HG03378 (cell line): ENCODE measurements around the gene PTGIS.

ENCODE experiments used
- ATAC-seq: cut with Tn5 transposase; IDR thresholded peaks from one replicate; pipeline ENCODE4 v1.9.1; 2021; ENCODE audit warnings: mild to moderate bottlenecking, moderate library complexity; ENCODE audit not compliant: unreplicated experiment

PTGIS gene

DNA sequence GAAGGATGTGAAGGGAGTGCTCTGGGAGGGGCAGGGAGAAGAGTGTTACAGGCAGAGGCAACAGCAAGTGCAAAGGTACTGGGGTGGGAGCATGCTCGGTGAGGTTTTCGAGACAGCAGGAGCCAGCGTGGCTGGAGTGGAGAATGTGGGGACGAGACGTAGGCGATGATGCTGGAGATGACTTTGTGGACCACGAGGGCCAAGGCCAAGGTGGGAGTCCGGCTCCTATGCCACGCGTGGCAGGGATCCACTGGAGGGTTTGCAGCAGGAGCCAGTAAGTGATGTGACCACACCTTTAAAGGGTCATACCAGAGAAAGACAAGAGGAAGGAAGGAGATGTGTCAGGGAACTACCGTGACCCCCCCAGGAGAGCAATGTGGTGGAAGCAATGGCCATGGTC lies 7.3 kb downstream of the PTGIS start:
- no peak for ATAC-seq

DNA sequence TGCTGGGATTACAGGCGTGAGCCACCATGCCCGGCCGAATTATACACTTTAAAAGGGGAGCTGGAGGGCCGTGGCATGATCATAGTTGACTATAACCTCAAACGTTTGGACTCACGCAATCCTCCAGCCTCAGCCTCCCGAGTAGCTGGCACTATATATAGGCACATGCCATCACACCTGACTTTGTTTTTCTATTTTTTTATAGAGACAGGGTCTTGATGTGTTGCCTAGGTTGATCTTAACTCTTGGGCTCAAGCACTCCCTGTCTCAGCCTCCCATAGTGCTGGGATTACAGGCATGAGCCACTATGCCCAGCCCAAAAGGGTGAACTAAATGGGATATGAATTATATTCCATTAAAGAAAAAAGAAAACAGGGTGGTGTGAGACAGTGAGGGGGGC lies 7.8 kb downstream of the PTGIS start:
- ATAC-seq: no peak

DNA sequence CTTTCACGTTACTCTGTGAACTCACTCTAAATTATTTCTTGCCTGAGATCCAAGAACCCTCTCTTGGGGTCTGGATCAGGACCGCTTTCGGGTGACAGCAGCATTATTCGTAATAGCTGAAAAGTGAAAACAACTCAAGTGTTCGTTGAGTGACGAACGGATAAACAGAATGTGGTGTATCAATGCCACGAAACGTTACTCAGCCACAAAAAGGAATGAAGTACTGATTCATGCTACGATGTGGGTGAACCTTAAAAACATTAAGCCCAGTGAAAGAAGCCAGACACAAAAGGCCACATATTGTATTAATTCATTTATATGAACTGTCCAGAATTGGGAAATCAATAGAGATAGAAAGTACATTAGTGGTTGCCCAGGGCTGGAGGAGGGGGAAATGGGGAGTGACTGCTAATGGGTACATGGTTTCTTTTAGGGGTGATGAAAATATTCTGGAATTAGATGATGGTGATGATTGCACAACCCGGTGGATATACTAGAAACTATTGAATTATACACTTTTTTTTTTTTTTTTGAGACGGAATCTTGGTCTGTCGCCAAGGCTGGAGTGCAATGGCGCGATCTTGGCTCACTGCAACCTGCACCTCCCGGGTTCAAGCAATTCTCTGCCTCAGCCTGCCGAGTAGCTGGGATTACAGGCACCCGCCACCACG lies 8.4 kb downstream of the PTGIS start:
- no peak for ATAC-seq

DNA sequence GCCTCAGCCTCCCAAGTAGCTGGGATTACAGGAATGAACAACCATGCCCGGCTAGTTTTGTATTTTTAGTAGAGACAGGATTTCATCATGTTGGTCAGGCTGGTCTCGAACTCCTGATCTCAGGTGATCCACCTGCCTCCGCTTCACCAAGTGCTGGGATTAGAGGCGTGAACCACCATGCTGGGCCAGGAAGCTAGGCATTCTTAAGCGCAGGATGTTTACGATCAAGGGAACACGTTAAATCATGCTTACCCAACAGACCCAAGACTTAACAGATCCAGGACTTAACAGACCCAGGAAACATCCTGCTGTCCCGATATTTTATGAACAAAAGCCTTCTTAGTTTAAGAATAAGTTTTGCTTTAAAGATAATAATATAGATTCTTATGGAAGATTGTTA lies 9.1 kb downstream of the PTGIS start:
- ATAC-seq: no peak

DNA sequence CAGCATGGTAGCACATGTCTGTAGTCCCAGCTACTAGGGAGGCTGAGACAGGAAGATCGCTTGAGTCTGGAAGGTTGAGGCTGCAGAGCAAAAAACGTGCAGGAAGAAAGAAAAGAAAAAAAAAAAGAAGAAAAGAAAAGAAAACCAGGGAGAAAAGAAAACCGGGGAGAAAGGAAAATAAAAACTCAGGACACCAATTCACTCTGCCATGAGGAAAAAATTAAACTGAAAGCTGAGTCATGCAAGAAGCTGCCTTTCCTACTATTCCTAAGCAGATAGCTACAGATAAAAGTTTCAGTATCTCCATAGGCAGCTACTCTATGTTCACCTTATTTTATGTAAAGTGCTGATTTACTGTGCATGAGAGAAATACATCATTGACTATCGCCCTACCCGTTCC lies 10.5 kb downstream of the PTGIS start:
- no peak for ATAC-seq

DNA sequence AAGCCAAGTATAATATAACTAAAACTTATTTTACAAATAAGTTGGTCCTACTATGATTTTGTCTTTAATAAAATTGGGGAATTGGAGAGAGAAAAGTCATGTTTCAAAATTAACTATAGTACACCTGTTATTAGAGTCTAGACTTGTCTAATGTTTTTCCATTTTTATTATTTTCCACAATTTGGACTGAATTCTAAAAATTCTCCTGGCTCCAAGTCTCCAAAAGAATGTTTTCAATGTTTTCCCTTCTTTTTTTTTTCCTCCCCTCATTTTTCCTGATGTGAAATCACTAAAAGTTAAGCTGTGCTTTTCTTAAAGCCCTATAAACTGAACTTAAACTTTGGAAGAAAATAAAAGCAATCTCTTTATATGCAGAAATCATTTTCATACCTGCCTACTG lies 11.3 kb downstream of the PTGIS start:
- no peak for ATAC-seq

DNA sequence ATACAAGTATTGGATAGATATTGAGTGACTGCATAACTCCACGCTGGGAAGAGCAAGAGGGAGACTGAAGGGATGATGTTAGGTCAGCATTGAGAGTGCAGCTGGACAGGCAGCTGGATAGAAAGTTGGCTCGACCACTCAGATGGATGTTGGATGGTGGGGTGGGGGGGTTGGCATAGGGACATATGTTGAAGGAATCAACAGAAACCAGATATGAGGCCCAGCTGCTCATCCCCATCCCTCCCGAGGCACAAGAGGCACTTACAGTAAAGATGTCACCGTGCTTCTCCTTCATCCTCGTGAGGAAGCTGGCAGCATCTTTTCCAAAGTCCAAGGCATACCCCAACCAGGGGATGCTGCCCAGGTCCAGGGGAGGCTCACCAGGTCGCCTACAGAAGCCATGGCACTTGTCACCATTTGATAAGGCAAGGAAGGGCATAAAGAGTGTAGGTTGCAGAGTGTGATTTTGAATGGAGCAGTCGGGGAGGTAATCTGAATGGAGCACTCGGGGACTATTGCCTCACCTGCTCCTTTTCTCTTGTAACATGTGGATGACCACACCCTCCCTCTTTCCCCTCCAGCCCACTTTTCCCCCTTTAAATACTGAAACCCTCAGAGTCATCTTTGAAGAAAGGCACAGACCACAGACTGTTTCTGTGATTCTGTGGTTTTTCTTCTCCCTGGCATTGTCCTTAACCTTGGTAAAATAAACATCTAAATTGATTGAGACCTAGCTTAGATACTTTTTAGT lies 18.0 kb downstream of the PTGIS start:
- no peak for ATAC-seq

DNA sequence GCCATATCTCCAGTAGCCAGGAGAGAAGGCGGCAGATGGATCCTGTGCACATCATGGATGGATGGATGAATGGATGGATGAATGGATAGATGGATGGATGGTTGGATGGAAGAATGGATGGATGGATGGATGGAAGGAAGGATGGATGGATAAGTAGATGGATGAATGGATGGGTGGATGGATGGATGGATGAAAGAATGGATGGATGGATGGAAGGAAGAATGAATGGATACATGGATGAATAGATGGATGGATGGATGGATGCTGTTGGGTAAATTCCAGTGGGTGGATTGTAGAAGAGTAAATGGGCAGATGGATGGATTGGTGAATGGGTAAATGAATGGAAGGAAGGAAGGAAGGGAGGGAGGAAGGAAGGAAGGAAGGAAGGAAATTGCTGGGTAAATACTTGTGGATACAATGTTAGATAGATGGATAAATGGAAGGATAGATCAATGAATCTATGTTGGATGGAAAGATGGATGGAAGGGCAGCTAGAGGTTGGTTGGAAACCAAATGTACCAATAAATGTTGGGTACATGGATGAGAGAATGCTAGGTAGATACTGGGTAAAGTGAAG lies 19.5 kb downstream of the PTGIS start:
- no peak for ATAC-seq

DNA sequence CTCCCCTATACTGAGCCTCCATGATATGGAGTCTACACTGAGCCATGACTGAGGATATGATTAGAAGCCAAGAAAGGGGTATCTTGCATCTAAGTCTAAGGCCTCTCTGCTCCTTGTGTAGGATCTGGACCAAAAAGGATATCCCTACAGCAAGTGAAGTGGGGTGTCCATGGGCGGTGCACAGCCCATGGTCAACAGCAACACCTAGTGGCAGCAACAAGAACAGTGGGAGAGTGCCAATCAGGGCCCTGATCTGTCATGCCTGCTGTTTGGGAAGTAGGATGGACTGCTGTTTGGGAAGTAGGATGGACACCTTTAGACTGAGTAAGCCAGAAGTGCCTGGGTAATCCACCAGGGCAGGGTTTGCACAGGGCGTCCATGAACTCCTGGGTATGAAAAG lies 22.4 kb downstream of the PTGIS start:
- no peak for ATAC-seq

DNA sequence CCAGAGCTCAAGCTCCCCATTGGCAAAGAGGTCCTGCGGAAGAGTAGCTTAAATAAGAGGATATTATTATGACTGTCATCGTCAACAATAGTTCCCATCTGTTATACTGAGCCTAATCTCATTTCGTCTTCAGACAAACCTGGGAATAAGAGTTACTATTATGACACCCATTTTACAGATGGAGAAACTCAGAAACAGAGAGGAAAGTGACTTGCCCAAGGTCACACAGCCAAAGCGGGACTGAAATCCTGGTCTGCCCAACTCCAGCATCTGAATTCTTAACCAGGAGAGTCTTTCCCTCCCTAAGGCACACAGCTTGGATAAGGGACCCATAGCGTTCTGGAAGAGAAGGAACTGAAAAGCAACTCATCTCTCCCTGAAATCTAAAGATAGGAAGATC lies 23.4 kb downstream of the PTGIS start:
- no peak for ATAC-seq

DNA sequence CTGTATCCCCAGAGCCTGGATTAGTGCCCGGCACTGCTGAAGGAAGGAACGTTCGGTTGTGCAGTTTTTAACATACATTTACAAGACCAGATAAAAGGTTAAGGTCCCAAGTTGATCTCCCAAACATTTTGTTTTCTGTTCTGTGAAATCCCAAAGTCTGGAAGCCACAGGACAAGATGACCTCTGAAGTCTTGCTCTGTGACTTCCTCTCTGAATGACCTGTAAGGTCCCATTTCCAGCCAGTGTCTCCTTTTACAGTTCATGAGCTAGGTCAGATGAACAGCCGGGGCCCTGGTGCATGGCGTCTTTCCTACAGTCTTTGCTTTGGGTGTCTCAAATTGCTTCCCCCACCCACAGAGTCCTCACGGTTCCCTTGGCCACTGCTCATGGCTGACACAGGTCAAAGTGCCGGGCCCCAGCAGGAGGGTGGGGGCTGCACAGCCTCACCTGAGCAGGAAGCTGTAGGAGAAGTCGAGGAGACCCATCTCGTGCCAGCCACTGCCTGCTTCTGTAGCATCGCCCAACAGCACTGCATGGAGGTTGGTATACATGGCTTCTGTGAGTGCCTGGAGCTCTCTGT lies 24.0 kb downstream of the PTGIS start:
- no peak for ATAC-seq

DNA sequence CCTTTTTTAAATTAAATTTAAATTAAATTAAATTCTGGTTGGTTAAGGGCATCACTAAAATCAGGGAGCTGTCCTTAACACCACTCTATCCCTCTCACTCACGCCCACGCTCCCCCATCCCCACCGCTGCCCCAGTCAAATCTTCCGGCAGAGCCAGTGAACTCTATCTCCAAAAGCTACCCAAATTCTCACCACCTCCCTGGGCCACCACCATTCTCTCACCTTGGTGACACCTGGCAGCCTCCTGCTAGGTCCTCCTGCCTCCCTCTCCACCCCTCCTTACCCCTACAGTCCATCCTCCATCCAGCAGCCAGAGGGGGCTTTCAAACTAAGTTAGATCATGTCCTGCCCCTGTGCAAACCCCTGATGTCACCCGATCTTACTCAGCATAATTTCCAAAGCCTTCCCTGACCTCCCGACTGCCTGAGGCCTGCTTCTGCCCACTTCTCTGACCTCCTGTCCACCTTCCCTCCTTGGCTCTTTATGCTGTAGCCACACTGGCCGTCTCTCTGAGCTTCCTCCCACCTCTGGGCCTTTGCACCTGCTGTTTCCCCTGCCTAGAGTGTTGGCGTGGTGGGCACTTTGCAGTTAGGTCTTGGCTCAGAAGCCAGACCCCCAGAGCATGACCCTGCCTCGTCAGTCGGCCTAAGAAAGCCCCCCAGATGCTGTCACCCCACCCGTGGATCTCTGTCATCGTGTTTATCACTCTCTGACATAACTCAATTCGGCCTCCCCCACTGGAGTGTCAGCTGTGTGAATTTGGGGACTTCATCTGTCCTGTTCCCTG lies 24.7 kb downstream of the PTGIS start:
- ATAC-seq: no peak

DNA sequence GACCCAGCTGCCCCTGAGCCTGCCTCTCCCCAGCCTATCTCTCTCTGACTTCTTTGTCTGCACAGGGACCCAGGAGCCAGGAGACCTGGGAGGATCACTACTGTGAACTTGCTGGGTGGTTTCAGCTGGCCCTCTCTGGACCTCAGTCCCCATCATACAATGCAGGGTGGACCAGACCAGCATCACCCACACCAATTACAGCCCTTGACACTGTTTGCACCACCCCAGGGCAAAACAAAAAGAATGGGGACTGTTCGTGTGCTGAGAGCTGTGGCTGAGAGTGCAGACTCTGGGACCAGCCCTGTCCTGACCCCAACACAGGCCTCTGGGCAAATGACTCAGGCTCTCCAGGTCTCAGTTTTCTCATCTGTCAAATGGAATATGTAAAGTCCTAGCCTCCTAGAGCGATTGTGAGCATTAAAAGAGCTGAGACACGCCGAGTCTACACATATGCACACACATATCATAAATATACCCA lies 25.4 kb downstream of the PTGIS start:
- no peak for ATAC-seq

DNA sequence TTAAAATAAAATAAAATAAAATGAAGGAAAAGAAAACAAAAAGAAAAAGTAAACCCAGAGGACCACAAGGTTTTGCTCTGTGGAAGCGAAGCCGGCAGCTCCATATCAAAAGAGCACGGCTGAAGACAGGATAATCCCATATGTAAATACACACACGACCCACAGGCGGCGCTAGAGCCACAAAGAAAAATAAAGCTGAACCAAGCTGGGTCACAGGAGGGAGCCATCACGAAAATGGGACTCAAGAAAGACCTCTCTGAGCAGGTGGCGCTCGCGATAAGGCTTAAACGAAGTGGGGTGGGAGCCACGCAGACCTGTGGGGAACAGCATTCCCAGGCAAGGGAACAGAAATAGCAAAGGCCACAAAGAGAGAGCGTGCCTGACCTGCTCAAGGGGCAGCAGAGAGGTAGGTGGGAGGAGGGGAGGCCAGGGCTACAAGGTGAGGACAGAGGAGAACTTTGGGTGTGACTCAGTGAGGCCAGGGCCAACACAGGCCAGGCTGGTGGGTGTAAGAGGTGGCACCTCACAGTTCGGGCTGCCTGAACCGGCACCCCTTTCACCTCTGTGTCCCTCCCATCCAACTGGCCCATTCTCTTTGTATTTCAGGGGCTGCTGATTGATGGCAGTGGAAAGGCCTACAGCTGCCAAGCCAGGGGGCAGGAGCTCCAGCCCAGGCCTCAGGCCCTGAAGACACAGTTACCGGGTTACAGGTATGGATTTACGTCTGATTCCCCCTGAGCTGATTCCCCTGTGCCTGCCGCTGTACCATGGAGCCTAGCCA lies 26.0 kb downstream of the PTGIS start:
- ATAC-seq: no peak

DNA sequence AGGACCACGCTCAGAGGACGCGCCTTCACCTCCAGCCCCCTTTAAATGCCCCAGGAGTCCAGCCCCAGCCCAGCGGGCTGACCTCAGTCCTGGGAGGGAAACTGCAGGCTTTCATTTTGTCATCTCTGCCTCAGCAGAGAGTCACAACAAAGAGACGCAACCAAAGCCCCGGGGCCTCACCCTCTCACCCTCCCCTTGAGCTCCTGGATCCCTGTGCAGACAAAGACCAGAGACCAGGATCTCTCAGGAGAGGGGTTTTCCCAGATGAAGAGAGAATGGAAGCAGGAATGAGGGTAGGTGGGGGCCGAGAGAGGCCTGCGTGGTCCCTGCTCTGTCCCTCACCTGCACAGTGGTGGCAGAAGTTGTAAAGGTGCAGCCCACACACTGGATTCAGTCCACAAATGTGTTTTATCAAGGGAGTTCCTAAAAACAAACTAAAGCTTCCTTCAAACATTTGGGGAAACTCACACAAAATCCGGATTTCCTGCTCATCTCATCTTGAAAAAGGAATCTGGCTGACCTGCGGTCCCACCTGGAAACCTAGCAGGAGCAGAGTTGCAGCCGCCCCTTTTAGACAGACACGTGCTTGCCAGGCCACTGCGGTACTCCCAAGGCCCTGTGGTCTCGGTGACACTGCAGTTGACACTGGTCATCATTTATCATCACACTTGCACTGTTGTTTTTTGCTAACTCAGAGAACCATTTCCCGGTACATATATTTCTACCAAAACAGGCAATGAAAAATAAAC lies 27.1 kb downstream of the PTGIS start:
- no peak for ATAC-seq

DNA sequence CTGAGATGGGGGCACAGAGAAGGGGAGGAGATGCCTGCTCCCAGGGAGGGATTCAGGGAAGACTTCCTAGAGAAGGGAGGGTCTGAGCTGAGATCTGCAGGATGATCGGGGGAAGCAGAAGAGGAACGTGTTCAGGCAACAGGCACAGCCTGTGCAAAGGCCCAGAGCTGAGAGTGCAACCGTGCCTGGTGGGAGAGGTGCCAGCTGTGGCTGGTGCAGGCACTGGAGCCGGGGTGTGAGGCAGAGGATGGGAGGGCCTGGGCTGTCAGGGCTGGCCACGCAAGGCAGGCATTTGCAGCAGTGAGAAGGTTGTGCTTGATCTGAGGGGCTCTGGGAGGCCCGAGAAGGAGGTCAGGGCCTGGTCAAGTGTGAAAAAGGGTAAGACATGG lies 27.7 kb downstream of the PTGIS start:
- no peak for ATAC-seq

DNA sequence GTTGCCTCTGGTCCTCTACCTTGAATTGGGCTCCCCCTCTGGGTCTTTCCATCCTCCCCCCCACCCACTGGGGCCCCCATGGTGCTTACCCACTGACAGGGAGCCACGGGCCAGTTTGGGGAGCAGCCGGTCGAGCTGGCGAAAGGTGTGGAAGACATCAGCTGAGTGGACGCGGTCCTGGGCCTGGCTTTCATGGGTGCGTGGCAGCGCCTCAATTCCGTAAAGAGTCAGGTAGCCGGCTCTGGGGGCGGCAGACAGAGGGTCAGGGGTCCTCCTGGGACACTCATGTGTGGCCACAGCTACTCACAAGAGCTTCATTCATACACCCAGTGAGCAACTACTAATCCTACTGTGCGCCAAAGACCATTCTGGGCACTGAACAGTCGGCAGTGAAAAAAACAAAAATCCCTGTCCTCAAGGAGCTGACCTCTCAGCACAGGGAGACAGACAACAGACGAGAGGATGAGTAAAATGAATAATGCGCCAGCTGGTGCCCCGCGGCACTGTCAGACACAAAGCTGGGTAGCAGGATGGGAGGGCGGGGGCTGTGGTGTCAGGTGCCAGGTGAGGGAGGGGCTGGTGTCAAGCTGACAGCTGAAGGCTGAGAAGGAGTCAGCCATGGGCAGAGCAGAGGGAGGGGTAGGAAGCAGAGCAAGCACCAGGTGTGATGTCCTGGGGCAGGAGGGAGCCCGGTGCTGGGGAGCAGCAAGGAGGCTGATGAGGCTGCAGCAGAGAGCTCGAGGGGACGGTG lies 28.3 kb downstream of the PTGIS start:
- no peak for ATAC-seq

DNA sequence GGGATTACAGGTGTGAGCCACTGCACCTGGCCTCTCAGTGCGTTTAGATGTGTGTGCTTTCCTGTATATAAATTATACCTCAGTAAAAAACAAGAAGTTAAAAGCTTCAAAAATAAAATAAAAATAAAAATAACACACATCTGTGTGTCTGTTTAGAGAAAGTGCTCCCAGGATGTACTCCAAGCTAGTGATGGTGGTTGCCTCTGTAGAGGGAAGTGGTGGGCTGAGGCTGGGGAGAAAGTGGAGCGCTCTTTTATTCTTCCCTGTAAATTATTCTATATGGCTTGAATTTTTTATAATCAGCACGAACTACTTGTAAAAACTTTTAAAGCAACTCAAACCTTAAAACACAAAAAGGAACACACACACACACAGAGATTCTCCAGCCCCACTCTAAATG lies 29.0 kb downstream of the PTGIS start:
- ATAC-seq: no peak

DNA sequence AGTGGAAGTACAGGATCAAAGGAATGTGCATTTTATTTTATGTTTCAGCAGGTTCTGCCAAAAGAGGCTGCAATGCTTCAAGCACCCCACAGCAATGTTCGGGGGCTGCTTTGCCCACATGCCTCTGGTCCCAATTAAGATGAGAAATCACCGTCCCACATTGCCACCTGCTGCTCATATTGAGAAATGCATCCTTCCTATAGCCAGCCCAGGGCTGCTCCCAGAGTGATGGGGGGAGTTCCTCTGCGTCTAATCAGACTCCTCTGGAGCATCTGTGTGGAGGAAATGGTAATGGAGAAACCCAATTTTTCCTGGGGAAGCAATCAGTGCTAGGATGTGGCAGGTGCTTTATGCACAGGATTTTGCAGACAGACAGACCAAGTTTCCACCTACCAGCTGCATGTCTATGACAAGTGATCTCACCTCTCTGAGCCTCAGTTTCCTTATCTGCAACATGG lies 33.7 kb downstream of the PTGIS start:
- no peak for ATAC-seq
